GM12864 (cell line): Measurements from ENCODE around the gene EHBP1.

Experiments
- DNase-seq: peaks from one replicate; pipeline ENCODE4 v3.0.0-alpha.2; 2011; ENCODE audit warnings: low read depth
- H3K4me3 ChIP-seq: 2 replicates; pipeline ENCODE4 v1.5.1; 2011; ENCODE audit warnings: mild to moderate bottlenecking, low read depth, low read length, control low read depth
- CTCF ChIP-seq: IDR thresholded peaks from 2 replicates; pipeline ENCODE4 v1.5.1; 2011; ENCODE audit warnings: low read depth, mild to moderate bottlenecking, moderate library complexity, low read length, control low read depth, inconsistent platforms; ENCODE audit errors: missing control alignments

EHBP1 gene

DNA sequence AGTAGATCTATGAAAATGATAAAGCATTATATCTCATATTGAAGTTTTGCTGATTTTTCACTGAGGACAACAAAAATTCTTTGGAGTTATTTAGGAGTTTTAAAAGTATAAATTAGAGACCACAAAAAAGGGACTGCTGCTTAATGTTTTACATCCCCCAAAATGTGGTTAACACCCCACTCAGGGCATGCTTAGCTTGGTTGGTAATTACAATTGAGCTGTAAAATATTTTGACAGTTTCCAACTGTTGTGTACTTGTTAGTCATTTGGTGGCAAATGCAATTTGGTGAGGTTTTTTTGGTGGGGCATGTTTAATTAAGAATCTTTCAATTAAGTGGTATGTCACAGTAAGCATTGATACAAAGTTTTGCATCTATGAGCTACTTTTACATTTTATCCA lies 207.8 kb downstream of the EHBP1 start:
- TF ChIP-seq CTCF: no peak
- no peak overlapping the region for H3K4me3 ChIP-seq
- DNase-seq: no peak

GRCh38 chr2:62919041-62919440 lies 213.5 kb downstream of the EHBP1 start:
- H3K4me3 ChIP-seq: no peak overlapping the region
- TF ChIP-seq CTCF: no peak
- no peak for DNase-seq

GRCh38 chr2:62920070-62920469 lies 214.6 kb downstream of the EHBP1 start:
- DNase-seq: no peak
- no peak for TF ChIP-seq CTCF
- no peak overlapping the region for H3K4me3 ChIP-seq

DNA sequence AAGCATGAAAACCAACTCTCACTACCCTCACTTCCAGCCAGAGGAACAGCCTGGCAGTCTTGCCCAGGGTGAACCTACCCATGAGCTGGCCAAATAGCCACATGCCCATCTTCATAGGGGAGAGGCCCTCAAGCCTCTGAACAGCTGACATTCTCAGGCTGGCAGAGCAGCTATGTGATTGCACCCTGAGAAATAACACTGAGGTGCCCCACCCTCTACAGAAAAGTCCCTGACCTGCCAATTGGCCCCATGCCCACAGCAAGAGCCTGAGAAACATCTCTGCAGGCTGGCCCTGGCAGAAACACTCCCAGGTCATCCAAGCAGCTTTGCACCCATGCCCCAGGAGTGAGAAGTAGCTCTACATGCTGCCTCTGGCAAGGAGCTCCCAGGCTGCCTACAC lies 217.7 kb downstream of the EHBP1 start:
- H3K4me3 ChIP-seq: no peak overlapping the region
- TF ChIP-seq CTCF: no peak
- DNase-seq: no peak

GRCh38 chr2:62923881-62924280 lies 218.4 kb downstream of the EHBP1 start:
- no peak overlapping the region for H3K4me3 ChIP-seq
- no peak for DNase-seq
- no peak for TF ChIP-seq CTCF

- no peak for TF ChIP-seq CTCF
- no peak overlapping the region for H3K4me3 ChIP-seq
- DNase-seq: no peak
These were observed 222.5 kb downstream of the EHBP1 start for GRCh38 chr2:62928015-62928414.

DNA sequence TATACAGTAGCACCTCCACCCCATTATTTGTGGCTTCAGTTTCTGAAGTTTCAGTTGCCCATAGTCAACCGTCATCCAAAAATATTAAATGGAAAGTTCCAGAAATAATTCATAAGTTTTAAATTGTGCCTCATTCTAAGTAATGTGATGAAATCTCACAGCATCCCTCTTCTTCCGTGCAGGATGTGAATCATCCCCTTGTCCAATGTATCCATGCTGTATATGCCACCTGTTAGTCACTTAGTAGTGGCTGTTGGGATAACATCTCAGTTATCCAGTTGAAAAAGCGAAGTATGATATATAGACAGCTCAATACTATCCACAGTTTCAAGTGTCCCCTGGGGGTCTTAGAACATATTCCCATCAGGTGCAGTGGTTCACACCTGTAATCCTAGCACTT lies 226.0 kb downstream of the EHBP1 start:
- DNase-seq: no peak
- no peak overlapping the region for H3K4me3 ChIP-seq
- no peak for TF ChIP-seq CTCF
